ENCODE measurements around the gene USP6NL.

- TF ChIP-seq, protein P1, sequence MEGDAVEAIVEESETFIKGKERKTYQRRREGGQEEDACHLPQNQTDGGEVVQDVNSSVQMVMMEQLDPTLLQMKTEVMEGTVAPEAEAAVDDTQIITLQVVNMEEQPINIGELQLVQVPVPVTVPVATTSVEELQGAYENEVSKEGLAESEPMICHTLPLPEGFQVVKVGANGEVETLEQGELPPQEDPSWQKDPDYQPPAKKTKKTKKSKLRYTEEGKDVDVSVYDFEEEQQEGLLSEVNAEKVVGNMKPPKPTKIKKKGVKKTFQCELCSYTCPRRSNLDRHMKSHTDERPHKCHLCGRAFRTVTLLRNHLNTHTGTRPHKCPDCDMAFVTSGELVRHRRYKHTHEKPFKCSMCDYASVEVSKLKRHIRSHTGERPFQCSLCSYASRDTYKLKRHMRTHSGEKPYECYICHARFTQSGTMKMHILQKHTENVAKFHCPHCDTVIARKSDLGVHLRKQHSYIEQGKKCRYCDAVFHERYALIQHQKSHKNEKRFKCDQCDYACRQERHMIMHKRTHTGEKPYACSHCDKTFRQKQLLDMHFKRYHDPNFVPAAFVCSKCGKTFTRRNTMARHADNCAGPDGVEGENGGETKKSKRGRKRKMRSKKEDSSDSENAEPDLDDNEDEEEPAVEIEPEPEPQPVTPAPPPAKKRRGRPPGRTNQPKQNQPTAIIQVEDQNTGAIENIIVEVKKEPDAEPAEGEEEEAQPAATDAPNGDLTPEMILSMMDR (conservative IDR thresholded peaks at IDR 0.05; ENCODE audit: low read depth, low read length) = no peak
- TF ChIP-seq EZH2 (IDR thresholded peaks at IDR 0.05; ENCODE audit: borderline replicate concordance, low read depth, low read length, poor library complexity, severe bottlenecking) = no peak
These were observed 170.3 kb downstream of the USP6NL start for GRCh38 chr10:11441151-11441535.

All from A673 (cell line).